ENCODE data around the gene SAE1.
"Not testable (repeated sequence)": the region's sequence is repeated elsewhere in the genome, so short reads cannot be mapped to it uniquely, and the experiment has no call there.

SAE1 gene

DNA sequence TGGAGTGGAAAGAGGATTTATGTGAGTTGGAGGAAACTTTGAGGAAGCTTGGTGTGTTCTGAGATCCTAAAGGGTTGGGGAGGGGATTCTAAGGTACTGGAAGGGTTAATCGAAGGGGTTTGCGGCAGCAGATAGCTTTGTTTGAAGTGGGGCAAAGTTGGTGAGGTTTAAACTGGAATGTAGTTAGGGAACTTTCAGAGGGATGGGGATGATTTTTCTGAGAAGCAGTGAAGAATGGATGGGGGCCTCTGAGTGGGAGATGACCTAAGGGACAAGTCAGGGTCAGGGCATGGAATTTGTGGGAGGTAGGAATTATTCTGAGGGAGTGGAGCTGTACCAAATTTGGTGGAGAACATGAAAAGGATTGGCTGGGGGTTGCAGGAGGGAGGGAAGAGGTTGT, 3.9 kb downstream of the SAE1 start:
- Histone ChIP-seq H3K36me3 (ENCODE audit: insufficient read depth, low read length) (no peaks in the 10 kb centered on the region), H3K27me3 (ENCODE audit: control insufficient read depth in 1 of 2, insufficient read depth in 2 of 2, low read length in 2 of 2) (no peaks in the 10 kb centered on the region), H3K9ac (ENCODE audit: low read length) (no peak overlapping the region), H3K27ac (ENCODE audit: low read depth, low read length) (no peak overlapping the region), H3K4me3 (ENCODE audit: low read depth in 1 of 2, low read length in 2 of 2) (peak overlapping the region in 1 of 2 donors; percentile 12), H3K4me1 (ENCODE audit: insufficient read depth, low read length) (peaks cover 32% of the 10 kb centered on the region), H3K9me3 (ENCODE audit: low read length) (no peaks in the 10 kb centered on the region)

- H3K4me3 ChIP-seq (ENCODE audit: low read depth in 1 of 2, low read length in 2 of 2) = no peak overlapping the region
- no peaks in the 10 kb centered on the region for H3K27me3 ChIP-seq (ENCODE audit: control insufficient read depth in 1 of 2, insufficient read depth in 2 of 2, low read length in 2 of 2)
- H3K9ac ChIP-seq (ENCODE audit: low read length) = no peak overlapping the region
- no peak overlapping the region for H3K27ac ChIP-seq (ENCODE audit: low read depth, low read length)
- H3K36me3 ChIP-seq (ENCODE audit: insufficient read depth, low read length) = no peaks in the 10 kb centered on the region
- no peaks in the 10 kb centered on the region for H3K9me3 ChIP-seq (ENCODE audit: low read length)
- peaks cover 31% of the 10 kb centered on the region for H3K4me1 ChIP-seq (ENCODE audit: insufficient read depth, low read length)
These were observed 4.5 kb downstream of the SAE1 start for GRCh38 chr19:47135156-47135555.

GRCh38 chr19:47141252-47141651, 10.6 kb downstream of the SAE1 start:
- peaks cover 27% of the 10 kb centered on the region for H3K4me1 ChIP-seq (ENCODE audit: insufficient read depth, low read length)
- H3K27me3 ChIP-seq (ENCODE audit: control insufficient read depth in 1 of 2, insufficient read depth in 2 of 2, low read length in 2 of 2); H3K4me3 ChIP-seq (ENCODE audit: low read depth in 1 of 2, low read length in 2 of 2); H3K9me3 ChIP-seq (ENCODE audit: low read length); H3K36me3 ChIP-seq (ENCODE audit: insufficient read depth, low read length); H3K9ac ChIP-seq (ENCODE audit: low read length): not testable (repeated sequence)
- peak overlapping the region; percentile 85 for H3K27ac ChIP-seq (ENCODE audit: low read depth, low read length)

DNA sequence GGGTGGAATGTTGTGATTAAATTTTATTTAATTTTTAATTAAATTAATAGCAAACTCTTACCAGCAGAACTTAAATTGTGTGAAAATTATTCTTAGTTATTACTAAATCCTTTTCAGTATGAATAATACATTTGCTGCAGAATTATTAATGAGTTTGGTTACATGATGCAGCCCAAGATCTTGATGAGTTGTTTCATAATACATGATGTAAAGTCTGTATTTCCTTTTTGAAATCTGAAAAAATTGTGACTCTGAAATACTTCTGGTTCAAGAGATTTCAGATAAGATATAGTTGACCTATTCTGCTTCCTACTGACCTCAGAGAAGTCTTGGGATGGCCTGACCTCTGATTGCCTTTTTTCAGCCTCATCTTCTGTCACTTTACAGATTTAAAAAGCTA, 11.1 kb downstream of the SAE1 start:
- H3K9ac ChIP-seq (ENCODE audit: low read length) = no peak overlapping the region
- H3K9me3 ChIP-seq (ENCODE audit: low read length) = no peaks in the 10 kb centered on the region
- H3K27ac ChIP-seq (ENCODE audit: low read depth, low read length) = peak overlapping the region; percentile 85
- peaks cover 12% of the 10 kb centered on the region for H3K36me3 ChIP-seq (ENCODE audit: insufficient read depth, low read length)
- no peak overlapping the region for H3K4me3 ChIP-seq (ENCODE audit: low read depth in 1 of 2, low read length in 2 of 2)
- H3K4me1 ChIP-seq (ENCODE audit: insufficient read depth, low read length) = peaks cover 27% of the 10 kb centered on the region
- H3K27me3 ChIP-seq (ENCODE audit: control insufficient read depth in 1 of 2, insufficient read depth in 2 of 2, low read length in 2 of 2) = no peaks in the 10 kb centered on the region

GRCh38 chr19:47142779-47143178, 12.1 kb downstream of the SAE1 start:
- Histone ChIP-seq H3K4me3 (ENCODE audit: low read depth in 1 of 2, low read length in 2 of 2) (no peak overlapping the region), H3K9ac (ENCODE audit: low read length) (no peak overlapping the region), H3K4me1 (ENCODE audit: insufficient read depth, low read length) (peaks cover 27% of the 10 kb centered on the region), H3K36me3 (ENCODE audit: insufficient read depth, low read length) (peaks cover 19% of the 10 kb centered on the region), H3K27me3 (ENCODE audit: control insufficient read depth in 1 of 2, insufficient read depth in 2 of 2, low read length in 2 of 2) (no peaks in the 10 kb centered on the region), H3K27ac (ENCODE audit: low read depth, low read length) (peak overlapping the region; percentile 85), H3K9me3 (ENCODE audit: low read length) (no peaks in the 10 kb centered on the region)

- peaks cover 25% of the 10 kb centered on the region for H3K36me3 ChIP-seq (ENCODE audit: insufficient read depth, low read length)
- peaks cover 27% of the 10 kb centered on the region for H3K4me1 ChIP-seq (ENCODE audit: insufficient read depth, low read length)
- H3K4me3 ChIP-seq (ENCODE audit: low read depth in 1 of 2, low read length in 2 of 2) = no peak overlapping the region
- peak overlapping the region; percentile 78 for H3K27ac ChIP-seq (ENCODE audit: low read depth, low read length)
- H3K9me3 ChIP-seq (ENCODE audit: low read length) = no peaks in the 10 kb centered on the region
- no peaks in the 10 kb centered on the region for H3K27me3 ChIP-seq (ENCODE audit: control insufficient read depth in 1 of 2, insufficient read depth in 2 of 2, low read length in 2 of 2)
- H3K9ac ChIP-seq (ENCODE audit: low read length) = peak overlapping the region; percentile 13
These were observed 12.9 kb downstream of the SAE1 start for GRCh38 chr19:47143322-47144073.

- H3K4me3 ChIP-seq (ENCODE audit: low read depth in 1 of 2, low read length in 2 of 2) = no peak overlapping the region
- no peaks in the 10 kb centered on the region for H3K27me3 ChIP-seq (ENCODE audit: control insufficient read depth in 1 of 2, insufficient read depth in 2 of 2, low read length in 2 of 2)
- H3K27ac ChIP-seq (ENCODE audit: low read depth, low read length) = no peak overlapping the region
- H3K4me1 ChIP-seq (ENCODE audit: insufficient read depth, low read length) = peaks cover 31% of the 10 kb centered on the region
- no peaks in the 10 kb centered on the region for H3K9me3 ChIP-seq (ENCODE audit: low read length)
- H3K36me3 ChIP-seq (ENCODE audit: insufficient read depth, low read length) = peaks cover 28% of the 10 kb centered on the region
- H3K9ac ChIP-seq (ENCODE audit: low read length) = no peak overlapping the region
These were observed 14.0 kb downstream of the SAE1 start for GRCh38 chr19:47144630-47145029.

DNA sequence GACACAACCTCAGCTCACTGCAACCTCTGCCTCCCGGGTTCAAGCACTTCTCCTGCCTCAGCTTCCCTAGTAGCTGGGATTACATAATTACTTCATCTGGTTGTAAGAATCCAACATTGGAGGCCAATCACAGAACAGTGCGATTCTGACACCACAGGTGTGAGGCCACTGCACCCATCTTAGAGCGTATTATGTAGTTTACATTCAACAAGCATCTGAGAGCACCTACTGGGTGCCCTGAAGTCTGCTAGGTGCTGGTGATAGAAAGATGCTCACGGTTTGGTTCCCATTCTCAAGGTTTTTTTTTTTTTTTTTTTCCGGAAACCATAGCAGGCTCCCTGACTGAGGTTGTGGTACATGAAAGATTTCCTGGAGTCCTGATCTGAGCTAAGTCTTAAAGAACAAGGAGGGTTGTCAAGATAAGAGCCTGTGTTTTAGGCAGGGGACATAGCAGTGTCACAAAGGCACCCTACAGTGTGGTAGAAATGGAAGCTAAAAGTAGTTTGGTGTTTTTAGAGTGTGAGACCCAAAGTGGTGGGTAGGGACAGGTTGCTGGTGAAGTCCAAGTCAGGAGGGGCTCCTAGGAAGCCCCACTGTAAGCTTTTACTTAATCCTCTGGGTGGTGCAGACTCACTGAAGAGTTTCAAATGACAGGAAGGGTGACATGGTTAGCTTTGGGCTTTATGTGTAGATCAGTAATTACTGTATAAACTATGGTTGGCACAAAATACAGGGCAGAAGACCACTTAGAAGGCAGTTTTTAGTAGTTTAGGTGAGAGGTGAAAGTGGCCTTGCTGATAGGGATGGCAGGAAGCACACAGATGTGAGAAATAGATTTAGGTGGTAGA, 15.2 kb downstream of the SAE1 start:
- H3K4me1 ChIP-seq (ENCODE audit: insufficient read depth, low read length) = peaks cover 35% of the 10 kb centered on the region
- peaks cover 37% of the 10 kb centered on the region for H3K36me3 ChIP-seq (ENCODE audit: insufficient read depth, low read length)
- H3K9me3 ChIP-seq (ENCODE audit: low read length) = no peaks in the 10 kb centered on the region
- no peaks in the 10 kb centered on the region for H3K27me3 ChIP-seq (ENCODE audit: control insufficient read depth in 1 of 2, insufficient read depth in 2 of 2, low read length in 2 of 2)
- no peak overlapping the region for H3K4me3 ChIP-seq (ENCODE audit: low read depth in 1 of 2, low read length in 2 of 2)
- H3K27ac ChIP-seq (ENCODE audit: low read depth, low read length) = no peak overlapping the region
- no peak overlapping the region for H3K9ac ChIP-seq (ENCODE audit: low read length)

DNA sequence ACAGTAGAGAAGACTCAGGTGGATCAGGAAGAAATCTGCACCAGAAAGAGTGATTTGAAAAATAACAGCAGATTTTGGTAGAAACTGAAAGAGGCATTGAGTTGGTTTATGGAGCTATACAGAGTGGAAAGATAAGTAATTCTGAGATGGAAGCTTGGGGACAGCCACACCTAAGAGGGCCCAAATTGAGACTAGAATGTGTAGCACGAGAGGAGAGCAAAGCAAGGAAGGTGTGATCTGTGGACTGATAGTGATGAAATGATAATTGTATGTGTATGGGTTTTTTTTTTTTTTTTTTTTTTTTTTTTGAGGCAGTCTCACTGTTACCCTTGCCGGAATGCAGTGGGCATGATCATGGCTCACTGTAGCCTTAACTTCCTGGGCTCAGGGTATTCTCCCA, 16.3 kb downstream of the SAE1 start:
- H3K4me3 ChIP-seq (ENCODE audit: low read depth in 1 of 2, low read length in 2 of 2) = no peak overlapping the region
- no peak overlapping the region for H3K9ac ChIP-seq (ENCODE audit: low read length)
- H3K9me3 ChIP-seq (ENCODE audit: low read length) = no peaks in the 10 kb centered on the region
- no peaks in the 10 kb centered on the region for H3K27me3 ChIP-seq (ENCODE audit: control insufficient read depth in 1 of 2, insufficient read depth in 2 of 2, low read length in 2 of 2)
- peaks cover 45% of the 10 kb centered on the region for H3K36me3 ChIP-seq (ENCODE audit: insufficient read depth, low read length)
- peaks cover 29% of the 10 kb centered on the region for H3K4me1 ChIP-seq (ENCODE audit: insufficient read depth, low read length)
- no peak overlapping the region for H3K27ac ChIP-seq (ENCODE audit: low read depth, low read length)

- peaks cover 29% of the 10 kb centered on the region for H3K4me1 ChIP-seq (ENCODE audit: insufficient read depth, low read length)
- no peaks in the 10 kb centered on the region for H3K9me3 ChIP-seq (ENCODE audit: low read length)
- peaks cover 52% of the 10 kb centered on the region for H3K36me3 ChIP-seq (ENCODE audit: insufficient read depth, low read length)
- no peak overlapping the region for H3K27ac ChIP-seq (ENCODE audit: low read depth, low read length)
- no peak overlapping the region for H3K4me3 ChIP-seq (ENCODE audit: low read depth in 1 of 2, low read length in 2 of 2)
- no peaks in the 10 kb centered on the region for H3K27me3 ChIP-seq (ENCODE audit: control insufficient read depth in 1 of 2, insufficient read depth in 2 of 2, low read length in 2 of 2)
- H3K9ac ChIP-seq (ENCODE audit: low read length) = no peak overlapping the region
These were observed 21.0 kb downstream of the SAE1 start for GRCh38 chr19:47151627-47152026.

DNA sequence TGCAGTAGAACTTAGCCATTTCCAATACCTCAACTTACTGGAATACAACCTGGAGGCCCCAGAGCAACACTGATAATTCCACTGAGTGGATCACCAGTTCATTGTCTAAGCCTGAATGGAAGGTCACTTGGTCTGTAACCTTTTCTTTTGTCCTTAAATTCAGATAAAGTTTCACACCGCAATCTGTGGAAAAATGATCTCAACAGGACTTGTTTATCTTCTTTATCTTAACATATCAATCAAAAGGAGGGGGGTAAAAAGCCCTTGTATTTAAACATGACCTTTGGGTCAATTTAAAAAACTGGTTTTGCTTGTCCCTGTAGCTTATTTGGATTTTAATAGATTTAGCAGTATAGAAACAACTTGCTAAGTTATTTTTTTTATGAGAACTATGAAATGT, 21.6 kb downstream of the SAE1 start:
- Histone ChIP-seq H3K9me3 (ENCODE audit: low read length) (no peaks in the 10 kb centered on the region), H3K9ac (ENCODE audit: low read length) (no peak overlapping the region), H3K27me3 (ENCODE audit: control insufficient read depth in 1 of 2, insufficient read depth in 2 of 2, low read length in 2 of 2) (no peaks in the 10 kb centered on the region), H3K4me3 (ENCODE audit: low read depth in 1 of 2, low read length in 2 of 2) (no peak overlapping the region), H3K36me3 (ENCODE audit: insufficient read depth, low read length) (peaks cover 52% of the 10 kb centered on the region), H3K4me1 (ENCODE audit: insufficient read depth, low read length) (peaks cover 35% of the 10 kb centered on the region), H3K27ac (ENCODE audit: low read depth, low read length) (no peak overlapping the region)
